ENCODE results near the gene KSR1.

DNA sequence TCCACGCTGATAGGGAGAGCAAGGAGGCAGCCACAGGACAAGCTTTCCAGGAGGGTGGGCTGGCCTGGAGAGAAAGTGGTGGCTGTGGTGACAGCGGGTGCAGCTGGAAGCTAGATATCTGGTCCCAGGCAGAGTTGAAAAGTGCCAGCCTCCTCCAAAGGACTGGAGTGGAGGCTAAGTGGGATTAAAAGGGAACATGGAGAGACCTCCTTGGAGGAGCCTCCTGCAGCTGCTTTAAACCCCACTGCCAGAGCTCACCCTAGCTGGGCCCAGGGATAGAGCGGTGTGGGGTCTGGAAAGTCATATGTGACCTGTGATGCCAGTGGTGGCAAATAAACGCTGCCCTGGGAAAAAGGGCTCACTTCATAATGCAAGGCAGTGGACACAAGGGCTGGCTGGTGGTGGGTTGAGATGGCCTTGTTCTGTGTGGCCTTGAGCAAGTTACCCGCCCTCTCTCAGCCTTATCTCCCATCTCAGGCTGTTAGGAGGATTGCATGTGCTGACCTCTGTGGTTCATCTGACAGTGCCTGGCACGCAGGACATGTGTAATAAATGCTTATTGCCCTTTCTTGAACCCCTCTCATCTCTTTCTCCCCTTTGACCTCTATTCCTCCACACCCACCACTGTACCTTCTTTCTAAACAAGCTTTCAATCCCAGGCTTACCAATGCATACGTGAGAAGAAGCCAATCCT is 113.8 kb downstream of the KSR1 start:
- TF ChIP-seq RAD21 (IDR thresholded peaks at IDR 0.05; ENCODE audit: low read length) (no peak), CTCF (conservative IDR thresholded peaks at IDR 0.05; ENCODE audit: low read depth, low read length) (no peak), ELK1 (IDR thresholded peaks at IDR 0.05; ENCODE audit: borderline replicate concordance, low read depth, low read length) (no peak), CEBPB (IDR thresholded peaks at IDR 0.05; ENCODE audit: low read depth, low read length) (no peak), POLR2A (IDR thresholded peaks at IDR 0.05; ENCODE audit: low read depth, low read length) (no peak)
